GM20431 (cell line): ENCODE measurements around the gene CDH23.

Source experiments
- in situ Hi-C: fragments of 300-500 bp; cut with MseI, MboI; formaldehyde crosslinking; loops from one replicate; pipeline ENCODE4 v1.15.0; 2020; ENCODE audit warnings: low sequenced_read_pairs; ENCODE audit not compliant: unreplicated experiment

The CDH23 gene

DNA sequence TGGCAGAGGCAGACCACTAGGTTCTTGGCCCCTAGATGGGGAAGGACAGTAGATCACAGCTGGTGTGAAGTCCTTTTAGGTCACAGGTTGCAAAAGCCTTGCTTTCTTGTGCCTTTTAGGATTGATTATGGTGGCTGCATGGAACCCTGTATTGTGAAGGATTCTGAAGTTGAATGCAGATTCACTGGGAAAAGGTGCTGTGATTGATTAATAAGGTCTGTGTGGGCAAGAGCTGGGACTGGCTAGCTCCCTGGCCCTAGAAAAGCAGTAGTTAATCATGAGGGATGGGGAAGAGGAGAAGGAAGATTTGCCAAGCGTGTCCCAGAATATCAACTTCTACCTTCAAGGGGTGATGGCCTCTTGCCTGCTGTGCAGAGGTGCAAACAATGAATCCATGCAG, 105.5 kb downstream of the CDH23 start:
- in situ Hi-C loops = no loop called here

DNA sequence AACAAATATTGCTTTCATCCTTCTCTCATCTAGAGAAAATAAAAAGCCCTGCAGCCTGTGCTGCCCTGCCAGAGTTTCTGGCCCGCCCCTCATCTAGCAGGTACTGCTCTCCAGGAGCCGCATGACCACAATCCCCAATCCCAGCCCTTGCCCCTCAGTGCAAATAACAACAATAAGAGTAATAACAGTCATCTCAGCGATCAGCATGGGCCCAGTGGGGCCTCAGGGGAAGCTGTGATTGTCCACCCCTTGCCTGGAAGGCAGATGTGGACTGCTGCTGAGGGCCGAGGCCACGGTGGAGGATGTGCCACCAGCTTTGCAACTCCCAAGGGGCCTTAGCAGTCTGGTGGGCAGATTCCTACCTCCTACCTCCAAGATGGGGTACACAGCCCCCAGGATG, 106.1 kb downstream of the CDH23 start:
- in situ Hi-C loops = no loop called here

DNA sequence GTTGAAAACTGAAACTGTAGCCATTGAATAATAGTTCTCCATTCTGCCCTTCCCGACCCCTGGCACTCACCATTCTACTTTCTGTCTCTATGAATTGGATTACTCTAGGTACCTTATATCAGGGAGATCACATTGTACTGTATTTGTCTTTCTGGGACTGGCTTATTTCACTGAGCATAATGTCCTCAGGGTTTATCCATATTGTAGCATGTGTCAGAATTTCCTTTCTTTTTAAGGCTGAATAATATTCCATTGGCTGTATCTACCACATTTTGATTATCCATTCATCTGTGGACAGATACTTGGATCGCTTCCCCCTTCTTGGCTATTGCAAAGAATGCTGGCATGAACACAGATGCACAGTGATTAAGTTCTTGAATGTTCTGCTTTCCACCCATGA, 107.4 kb downstream of the CDH23 start:
- in situ Hi-C loops = no loop called here

DNA sequence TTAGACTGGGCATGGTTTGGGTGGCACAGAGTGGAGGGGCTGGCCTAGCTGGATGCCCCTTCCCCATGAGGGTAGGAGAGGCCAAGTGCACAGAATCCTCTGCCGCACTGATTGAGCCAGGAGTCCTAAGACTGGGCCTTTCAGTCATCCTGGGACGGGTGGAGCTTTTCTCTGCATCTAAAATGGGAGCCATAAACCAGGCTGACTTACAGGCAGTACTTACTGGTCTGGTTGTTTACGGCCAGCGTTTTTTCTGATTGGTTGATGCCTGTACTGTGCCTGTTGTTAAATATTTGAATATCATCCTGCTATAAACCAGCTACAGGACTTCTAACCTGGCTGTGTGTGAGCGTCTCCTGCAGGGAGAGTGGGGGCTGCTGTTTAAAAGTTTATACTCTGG, 107.8 kb downstream of the CDH23 start:
- in situ Hi-C loops = no loop called here

DNA sequence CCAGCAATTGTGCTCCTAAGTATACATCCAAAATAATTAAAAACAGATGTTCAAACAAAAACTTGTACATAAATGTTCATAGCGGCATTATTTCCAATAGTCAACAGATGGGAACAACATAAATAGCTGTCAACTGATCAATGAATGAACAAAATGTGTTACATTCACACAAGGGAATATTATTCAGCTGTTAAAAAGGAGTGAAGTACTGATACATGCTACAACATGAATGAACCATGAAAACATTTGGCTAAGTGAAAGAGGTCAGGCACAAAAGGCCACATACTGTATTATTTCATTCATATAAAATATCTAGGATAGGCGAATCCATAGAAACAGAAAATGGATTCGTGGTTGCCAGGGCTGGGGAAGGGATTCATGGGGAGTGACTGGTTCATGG, 109.1 kb downstream of the CDH23 start:
- in situ Hi-C loops = no loop called here

DNA sequence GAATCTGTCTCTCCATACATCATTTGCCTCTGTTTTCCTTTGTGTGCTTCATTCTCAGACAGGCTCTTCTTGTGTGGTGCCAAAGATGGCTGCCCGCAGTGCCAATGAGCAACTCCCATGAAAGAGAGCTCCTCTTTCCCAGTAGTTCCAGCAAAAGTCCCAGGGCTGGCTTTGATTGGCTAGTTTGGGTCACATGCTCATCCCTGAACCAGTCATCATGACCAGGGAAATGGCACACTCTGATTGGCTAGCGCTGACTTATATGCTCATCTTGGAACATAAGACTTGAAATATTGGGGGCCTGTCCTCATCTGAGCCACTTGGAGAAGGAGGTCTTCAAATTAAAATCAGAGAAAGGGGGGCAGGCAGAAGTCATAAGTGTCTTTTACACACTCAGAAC, 112.7 kb downstream of the CDH23 start:
- in situ Hi-C loops = no loop called here

DNA sequence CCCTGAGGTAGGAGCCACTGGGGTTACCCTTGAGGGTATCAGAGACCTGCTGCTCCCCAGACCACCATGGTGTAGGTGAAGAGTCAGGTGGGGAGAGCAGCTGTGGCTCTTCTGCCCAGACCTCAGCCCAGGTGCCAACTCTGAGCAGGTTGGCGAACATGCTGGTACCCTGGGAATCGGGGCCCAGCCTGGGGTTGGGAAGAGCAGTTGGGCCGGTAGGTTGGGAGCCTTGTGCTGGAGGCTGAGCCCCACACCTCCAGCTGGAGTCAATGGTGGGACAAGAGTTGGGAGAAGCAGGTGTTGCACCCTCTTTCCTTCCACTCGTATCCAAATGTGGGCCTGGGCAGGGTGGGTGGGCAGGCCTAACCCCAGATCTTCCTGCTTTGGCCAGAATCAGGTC, 114.5 kb downstream of the CDH23 start:
- in situ Hi-C loops = no loop called here

DNA sequence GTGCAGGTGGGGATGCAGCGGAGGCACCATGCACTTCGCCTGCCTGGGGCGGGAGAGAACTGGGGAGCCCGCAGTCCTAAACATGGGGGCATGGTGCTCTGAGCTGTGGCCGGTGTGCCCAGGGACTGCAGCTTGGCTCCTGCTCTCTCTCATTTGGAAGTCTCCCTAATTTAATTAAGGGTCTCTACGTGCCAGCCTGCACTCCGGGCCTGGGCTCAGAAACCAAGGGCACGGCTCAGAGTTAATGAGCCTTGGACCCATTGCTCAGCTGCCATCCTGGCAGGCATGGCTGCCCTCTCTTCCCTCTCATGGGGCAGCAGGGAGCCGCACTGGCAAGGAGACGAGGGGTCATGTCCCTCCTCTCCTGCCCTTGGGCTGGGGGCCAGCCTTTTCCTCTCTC, 115.6 kb downstream of the CDH23 start:
- in situ Hi-C loops = no loop called here

DNA sequence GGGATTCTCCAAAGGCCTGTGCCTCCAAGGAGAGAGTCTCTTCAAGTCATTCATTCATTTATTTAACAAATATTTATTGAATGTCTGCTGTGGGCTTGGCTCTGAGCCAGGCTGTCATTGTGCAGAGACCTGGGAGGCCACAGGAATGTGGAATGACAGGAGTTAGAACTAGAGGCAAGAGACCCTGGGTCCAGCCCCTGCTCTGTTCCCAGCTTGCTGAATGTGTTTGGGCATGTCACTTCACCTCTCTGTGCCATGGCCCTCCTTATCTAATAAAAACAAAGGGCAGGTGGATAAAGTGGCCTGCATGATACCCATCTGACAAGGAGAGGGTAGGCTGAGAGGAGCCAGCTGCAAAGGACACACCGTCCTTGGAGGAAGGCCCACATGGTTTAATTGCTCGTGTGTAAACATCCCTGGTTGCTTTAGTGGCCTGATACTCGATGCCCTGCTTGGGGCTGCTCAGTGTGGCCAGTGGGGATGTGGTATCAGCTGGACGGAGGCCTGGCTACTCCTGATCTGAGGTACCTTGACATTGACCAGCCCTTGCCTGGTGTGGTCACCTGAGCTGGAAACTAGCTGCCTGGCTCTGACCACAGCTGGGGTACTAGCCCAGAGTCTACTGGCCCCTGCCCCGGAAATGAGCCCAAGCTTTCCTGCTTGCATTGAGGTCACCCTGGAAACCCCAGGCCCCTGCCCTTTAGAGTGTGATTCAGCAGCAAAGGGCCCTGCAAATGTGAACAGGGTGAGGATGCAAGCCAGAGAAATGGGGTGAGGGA, 116.2 kb downstream of the CDH23 start:
- in situ Hi-C loops = no loop called here

DNA sequence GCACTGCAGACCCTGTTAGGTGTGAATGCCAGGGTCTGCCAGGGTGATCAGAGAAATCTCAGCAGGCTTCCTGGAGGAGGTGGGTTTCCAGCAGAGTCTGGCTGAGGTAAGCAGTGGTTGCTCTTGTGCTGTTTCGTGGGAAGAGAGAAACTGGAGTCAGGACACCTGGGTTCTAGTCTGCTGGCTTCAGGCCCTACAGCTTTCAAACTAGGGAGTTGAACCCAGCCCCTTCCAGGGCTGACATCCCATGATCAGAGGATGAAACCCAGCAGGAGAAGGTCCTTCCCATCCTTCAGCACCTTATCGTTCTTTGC, 116.8 kb downstream of the CDH23 start:
- in situ Hi-C loops = no loop called here

DNA sequence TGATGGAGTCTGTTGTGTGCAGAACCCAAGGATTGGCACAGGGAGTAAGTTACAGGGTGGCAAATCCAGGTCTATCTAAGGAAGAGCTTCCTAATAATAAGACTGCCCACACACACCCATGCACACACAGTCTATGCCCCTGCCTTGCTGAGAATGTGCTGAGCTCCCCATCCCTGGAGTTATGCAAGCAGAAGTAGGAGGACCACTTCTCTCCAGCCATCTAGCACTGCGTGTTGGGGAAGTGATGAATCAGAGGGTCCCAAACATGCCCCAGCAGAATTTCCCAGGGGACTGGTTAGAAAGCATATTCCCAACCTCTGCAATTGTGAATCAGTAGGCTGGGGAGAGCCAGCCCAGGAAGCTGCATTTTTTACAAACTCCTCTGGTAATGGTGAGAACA, 117.2 kb downstream of the CDH23 start:
- in situ Hi-C loops = no loop called here

DNA sequence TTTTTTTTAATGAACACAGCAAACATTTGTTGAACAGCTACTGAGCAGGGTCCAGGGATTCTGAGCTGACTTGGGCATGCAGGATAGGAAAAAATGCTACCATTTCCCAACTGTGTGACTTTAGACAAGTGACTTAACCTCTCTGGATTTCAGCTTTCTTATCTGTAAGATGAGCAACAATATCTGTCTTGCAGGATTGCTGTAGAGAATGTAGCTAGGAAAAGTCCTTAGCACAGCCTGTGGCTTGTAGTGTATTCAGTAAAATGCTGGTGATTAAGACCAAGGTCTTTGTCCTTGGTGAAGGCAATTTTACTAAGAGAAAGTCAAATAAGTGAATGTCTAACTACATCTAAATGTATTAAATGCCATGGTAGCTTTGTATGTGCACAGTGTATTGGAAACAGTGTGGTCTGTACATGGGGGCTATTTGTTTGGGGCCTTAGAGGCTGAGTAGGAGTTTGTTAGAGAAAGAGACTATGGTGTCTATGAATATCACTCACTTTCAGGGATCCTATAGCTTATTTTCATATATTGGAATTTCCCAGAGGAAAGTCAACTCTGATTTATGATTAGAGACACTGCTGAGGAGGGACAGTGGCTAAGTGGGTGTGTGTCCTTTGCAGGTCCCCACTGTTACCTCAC, 118.9 kb downstream of the CDH23 start:
- in situ Hi-C loops = no loop called here

DNA sequence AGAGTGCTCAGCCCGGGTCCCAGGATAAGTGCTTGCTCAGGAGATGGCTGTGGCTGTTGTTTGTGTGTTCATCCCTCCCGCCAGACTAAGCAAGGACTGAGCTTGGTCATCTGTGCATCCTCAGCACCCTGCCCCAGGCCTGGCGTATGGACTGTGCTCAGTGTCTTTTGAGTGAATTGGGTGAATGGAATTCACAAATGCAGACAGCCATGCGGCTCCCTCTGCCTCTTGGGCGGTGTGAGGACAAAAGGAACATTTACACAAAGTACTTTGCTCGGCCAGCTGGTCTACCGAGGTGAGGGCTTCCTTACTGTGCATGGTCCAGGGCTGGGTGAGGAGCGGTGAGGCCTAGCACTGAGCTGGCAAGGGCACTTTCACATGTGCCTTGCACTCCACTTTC, 120.2 kb downstream of the CDH23 start:
- in situ Hi-C loops = no loop called here

DNA sequence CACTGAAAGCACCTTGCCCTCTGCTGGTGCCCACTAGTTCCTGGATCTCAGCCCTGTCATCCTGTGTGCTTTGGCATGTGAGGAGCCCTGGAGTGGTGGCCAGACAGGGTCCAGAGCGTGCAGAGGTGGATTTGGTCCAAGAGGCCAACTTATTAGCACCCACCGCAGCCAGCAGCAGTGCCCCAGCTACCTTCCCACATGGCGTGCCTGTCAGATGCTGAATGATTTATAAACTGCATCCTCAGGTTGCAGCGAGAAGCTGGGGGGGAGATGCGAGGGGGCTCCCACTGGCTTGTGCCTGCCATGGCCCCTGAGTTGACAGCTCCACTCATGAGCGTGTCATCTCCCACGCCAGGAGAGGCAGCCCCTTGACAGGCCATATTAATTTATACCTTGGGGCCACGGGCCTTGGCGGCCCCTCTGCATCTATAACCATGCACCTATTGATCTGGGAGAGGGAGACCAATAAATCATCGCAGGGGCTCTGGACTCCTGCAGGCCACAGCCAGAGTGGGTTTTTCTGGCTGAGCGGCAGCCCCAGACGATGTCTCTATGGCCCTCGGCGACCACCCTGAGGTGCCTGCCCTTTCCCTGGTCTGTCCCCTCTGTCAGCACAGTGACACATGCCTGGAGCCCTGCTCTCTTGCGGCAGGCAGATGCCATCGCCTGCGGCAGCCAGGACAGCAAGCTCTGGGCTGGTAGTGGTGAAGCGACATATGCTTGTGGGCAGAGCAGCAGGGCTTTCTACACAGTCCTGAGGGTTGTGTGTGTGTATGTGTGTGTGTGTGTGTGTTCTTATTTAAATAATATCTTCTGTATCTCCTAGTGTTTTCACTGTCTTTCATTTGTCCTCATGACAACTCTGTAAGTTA, 120.8 kb downstream of the CDH23 start:
- in situ Hi-C loops = no loop called here

DNA sequence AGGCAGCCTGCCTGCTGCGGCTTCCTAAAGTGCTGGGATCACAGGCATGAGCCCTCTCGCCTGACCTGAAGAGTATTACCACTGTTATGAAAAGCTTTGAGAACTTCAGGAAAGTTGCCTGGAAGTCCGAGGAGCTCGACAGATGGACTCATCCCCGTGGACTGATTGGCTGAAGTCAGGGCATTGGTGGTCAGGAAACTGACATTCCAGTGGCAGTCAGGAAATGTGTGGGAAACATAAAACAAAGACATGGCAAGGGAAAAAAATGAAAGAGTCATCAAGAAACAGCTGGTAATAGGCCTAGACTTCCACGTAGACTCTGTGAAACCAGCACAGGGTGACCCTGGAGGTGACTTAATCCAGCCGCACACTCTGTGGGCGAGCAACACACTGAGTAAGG, 123.3 kb downstream of the CDH23 start:
- in situ Hi-C loops = no loop called here

DNA sequence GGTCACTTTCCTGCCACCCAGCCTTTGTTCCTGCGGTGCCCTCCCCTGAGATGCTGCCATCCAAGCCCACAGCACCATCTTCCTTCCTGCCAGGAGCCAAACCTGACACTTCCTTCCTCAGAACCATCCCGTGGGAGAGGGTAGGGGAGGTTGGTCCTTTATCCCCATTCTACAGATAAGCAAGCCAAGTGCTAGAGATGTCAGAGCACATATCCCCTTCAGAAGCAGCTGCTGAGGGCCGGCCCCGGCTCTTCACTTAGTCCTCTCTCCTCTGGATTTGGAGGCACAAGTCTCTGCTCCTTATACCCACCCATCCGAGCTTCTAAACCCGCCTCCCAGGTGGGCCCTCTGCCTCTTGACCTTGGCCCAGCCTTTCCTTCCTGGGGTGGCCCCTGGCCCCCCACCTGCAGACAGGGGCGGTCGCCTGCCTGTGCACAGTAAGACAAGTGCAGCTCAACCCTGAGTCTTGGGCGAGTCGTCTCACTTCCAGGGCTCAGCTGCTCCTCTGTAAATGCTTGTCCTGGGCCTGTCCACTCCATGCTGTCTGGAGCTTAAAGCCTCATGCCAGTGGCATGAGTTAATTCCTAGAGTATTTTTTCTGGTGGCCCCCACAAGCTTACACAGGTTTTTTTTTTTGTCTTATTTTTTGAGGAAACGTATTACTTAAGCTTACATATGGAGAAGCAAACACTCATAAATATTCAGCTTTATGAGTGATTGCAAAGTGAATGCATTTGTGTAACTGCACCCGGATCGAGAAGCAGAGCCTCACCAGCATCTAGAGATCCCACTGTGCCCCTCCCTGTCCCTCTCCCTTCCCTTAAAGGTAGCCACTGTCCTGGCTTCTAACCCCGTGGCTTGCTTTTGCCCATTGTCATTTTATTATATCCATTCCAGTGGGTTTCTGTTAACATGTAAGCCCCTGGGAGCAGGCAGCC, 125.1 kb downstream of the CDH23 start:
- in situ Hi-C loops = no loop called here

DNA sequence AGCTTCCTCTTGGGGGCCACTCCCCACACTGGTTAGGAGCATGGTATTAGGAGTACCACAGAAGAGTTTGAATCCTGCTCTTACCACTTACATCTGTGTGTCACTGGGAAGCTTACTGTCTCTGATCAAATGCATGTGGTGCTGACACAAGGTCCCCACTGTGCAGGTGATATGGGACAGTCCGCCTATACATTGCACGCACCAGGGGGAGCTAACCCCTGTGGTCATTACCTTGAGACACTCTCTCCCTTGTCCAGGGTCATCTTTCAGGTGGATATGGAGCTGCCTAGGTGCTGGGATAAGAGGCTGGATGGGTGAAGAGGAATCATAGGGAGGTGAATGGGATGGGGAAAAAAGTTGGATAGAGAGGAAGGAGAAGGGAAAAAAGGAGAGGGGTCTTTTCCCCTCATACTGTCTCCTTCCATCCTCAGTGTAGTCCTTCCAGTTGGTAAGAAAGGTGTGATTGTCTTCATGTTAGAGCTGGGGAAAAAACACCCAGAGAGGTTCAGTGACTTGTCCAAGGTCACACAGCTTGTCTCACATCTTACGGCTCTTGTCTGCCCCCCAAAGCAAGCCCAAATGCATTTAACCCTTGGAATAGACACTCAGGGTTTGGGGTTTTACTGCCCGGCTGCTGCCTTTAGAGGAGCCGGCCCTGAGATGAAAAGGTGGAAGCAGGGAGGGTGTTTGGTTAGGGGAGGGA, 125.9 kb downstream of the CDH23 start:
- in situ Hi-C loops = no loop called here

DNA sequence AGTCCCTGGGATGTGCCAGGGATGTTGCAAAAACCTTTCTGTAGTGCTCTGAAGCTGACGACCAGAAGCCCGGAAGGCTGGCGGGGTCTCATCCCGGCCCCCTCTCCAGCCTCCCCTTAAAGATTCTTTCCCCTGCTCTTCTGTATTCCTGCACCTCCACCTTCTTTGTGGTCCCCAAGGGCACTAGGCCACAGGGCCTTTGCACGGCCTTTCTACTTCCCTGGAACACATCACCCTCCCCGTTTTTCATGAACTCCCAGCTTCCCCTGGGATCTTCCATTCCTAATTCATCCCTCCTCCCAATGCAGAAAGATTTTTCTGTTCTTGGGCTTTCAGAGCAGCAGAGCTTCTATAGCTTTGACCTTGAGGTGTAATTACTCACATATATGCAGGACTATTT, 127.0 kb downstream of the CDH23 start:
- in situ Hi-C loops = no loop called here

DNA sequence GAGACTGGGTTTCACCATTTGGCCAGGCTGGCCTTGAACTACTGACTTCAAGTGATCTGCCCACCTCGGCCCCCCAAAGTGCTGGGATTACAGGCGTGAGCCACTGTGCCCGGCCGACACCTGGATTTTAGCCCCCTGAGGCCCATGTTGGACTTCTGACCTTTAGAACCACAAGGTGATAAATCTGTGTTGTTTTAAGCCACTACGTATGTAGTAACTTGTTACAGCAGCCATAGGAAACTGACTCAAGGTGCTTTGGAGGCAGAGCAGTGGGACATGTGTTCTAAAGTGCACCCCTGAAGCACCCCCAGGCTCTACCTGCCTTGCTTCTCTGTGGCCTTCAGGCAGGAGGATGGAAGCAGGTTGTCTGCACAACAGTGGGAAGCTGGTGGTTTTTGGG, 128.4 kb downstream of the CDH23 start:
- in situ Hi-C loops = no loop called here

DNA sequence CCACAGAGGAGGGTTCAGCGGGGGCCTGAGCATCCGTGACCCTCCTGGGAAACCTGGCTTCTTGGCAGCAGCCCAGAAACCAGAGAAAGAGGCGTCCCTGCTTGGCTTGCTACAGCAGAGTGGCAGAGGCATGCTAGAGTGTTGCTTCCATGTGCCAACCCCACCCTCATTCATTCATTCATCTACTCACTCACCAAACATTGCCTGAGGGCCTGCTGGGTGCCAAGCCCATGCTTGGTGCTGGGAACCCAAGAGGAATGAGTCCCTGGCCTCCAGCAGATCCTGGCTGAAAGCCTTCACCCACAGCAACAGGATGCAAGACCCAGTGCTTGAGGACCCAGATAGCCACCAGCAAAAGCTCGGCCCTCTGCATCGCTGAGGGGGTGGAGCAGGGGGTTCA, 129.0 kb downstream of the CDH23 start:
- in situ Hi-C loops = no loop called here
